CD4-positive, alpha-beta T cell treated with Interleukin-12 subunit alpha and Interleukin-12 subunit beta, for 1 hour (primary cell): ENCODE measurements around the gene PRR30.

Experiments
- DNase-seq: peaks from one replicate; pipeline ENCODE4 v3.0.0-alpha.2; 2020

PRR30 gene

GRCh38 chr2:27152796-27153464, 13.7 kb upstream of the PRR30 start:
- no peak for DNase-seq

- no peak for DNase-seq
These were observed 13.0 kb upstream of the PRR30 start for GRCh38 chr2:27152102-27152795.

- no peak for DNase-seq
These were observed 11.5 kb upstream of the PRR30 start for GRCh38 chr2:27150639-27151230.

- DNase-seq: no peak
These were observed 10.6 kb upstream of the PRR30 start for GRCh38 chr2:27149570-27150405.

GRCh38 chr2:27148801-27149439, 9.7 kb upstream of the PRR30 start, which contains the start of gene TCF23:
Gene TCF23, plus strand, starts transcription at chr2:27149004. Its CDS starts 130 bp downstream, at chr2:27149134.
- DNase-seq: no peak

GRCh38 chr2:27147935-27148334, 8.7 kb upstream of the PRR30 start:
- no peak for DNase-seq

GRCh38 chr2:27145682-27146081, 6.5 kb upstream of the PRR30 start:
- no peak for DNase-seq

GRCh38 chr2:27143285-27143684, 4.1 kb upstream of the PRR30 start:
- no peak for DNase-seq

GRCh38 chr2:27138111-27138510, 1.1 kb downstream of the PRR30 start:
- no peak for DNase-seq

- DNase-seq: no peak
These were observed 1.8 kb downstream of the PRR30 start for GRCh38 chr2:27137322-27137935.

- DNase-seq: no peak
These were observed 2.5 kb downstream of the PRR30 start for GRCh38 chr2:27136751-27137150.

GRCh38 chr2:27135478-27135955, 3.7 kb downstream of the PRR30 start:
- no peak for DNase-seq

GRCh38 chr2:27134781-27135477, 4.3 kb downstream of the PRR30 start:
- DNase-seq: no peak

- peak; percentile 98 for DNase-seq
These were observed 5.1 kb downstream of the PRR30 start, which contains the start of gene PREB for GRCh38 chr2:27133905-27134780. Gene PREB, minus strand, starts transcription at chr2:27134636. Its CDS starts 215 bp downstream, at chr2:27134421.

GRCh38 chr2:27133195-27133875, 5.9 kb downstream of the PRR30 start:
- DNase-seq: no peak

GRCh38 chr2:27131429-27131828, 7.8 kb downstream of the PRR30 start:
- DNase-seq: no peak

GRCh38 chr2:27130396-27130795, 8.8 kb downstream of the PRR30 start:
- no peak for DNase-seq

- DNase-seq: no peak
These were observed 10.3 kb downstream of the PRR30 start for GRCh38 chr2:27128668-27129571.
